ENCODE results near the gene MOB3B.
A peak's percentile ranks its signal among the peaks of the same experiment; 100 is the strongest.
"Not testable (repeated sequence)": the region's sequence is repeated elsewhere in the genome, so short reads cannot be mapped to it uniquely, and the experiment has no call there.

Gene MOB3B

DNA sequence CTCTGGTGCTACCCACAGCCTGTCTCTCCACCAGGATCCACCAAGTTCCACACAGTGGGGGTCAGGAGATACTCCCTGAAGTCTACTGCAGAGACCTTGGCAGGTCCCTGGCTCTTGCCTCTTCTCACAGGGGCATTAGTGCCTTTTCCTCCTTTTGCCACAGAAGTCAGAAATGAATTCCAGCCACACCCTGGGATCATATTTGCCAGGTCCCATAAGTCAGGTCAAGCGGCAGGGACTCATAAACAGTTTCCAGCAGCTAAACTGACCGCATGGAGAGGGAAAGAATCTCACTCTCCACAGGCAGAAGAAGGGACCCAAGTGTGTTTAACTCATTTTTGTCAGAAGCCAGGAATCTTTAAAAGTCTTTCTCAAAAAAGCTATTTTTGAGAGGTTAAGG lies 18.8 kb downstream of the MOB3B start:
- TF ChIP-seq, protein P1, sequence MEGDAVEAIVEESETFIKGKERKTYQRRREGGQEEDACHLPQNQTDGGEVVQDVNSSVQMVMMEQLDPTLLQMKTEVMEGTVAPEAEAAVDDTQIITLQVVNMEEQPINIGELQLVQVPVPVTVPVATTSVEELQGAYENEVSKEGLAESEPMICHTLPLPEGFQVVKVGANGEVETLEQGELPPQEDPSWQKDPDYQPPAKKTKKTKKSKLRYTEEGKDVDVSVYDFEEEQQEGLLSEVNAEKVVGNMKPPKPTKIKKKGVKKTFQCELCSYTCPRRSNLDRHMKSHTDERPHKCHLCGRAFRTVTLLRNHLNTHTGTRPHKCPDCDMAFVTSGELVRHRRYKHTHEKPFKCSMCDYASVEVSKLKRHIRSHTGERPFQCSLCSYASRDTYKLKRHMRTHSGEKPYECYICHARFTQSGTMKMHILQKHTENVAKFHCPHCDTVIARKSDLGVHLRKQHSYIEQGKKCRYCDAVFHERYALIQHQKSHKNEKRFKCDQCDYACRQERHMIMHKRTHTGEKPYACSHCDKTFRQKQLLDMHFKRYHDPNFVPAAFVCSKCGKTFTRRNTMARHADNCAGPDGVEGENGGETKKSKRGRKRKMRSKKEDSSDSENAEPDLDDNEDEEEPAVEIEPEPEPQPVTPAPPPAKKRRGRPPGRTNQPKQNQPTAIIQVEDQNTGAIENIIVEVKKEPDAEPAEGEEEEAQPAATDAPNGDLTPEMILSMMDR (IDR thresholded peaks at IDR 0.05; ENCODE audit: low read depth, low read length): no peak
- no peak overlapping the region for H3K4me3 ChIP-seq (replicated peaks in 1 of 2; ENCODE audit: low read depth in 2 of 2, low read length in 2 of 2)
- no peak for DNase-seq (ENCODE audit: low read depth in 2 of 2)

DNA sequence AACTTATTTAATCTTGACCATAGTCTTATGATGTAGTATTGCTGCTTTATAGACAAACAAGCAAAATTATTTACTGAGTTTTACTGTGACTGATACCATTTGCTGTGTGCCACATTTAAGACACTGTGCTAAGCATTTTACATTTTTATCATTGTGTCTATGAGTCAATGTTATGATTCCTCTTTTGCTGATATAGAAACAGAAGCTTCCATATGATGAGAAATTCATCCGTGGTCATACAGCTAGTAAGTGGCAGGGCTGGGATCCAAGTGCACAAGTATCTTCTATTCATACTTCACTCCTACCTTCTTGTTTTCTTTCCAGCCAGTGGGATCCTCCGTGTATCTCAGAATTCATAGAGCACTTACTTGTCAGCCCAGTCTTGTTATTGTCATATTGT lies 22.6 kb downstream of the MOB3B start:
- TF ChIP-seq, protein P1 (IDR thresholded peaks at IDR 0.05; ENCODE audit: low read depth, low read length): no peak
- DNase-seq (ENCODE audit: low read depth in 2 of 2): no peak
- H3K4me3 ChIP-seq (replicated peaks in 1 of 2; ENCODE audit: low read depth in 2 of 2, low read length in 2 of 2): no peak overlapping the region

DNA sequence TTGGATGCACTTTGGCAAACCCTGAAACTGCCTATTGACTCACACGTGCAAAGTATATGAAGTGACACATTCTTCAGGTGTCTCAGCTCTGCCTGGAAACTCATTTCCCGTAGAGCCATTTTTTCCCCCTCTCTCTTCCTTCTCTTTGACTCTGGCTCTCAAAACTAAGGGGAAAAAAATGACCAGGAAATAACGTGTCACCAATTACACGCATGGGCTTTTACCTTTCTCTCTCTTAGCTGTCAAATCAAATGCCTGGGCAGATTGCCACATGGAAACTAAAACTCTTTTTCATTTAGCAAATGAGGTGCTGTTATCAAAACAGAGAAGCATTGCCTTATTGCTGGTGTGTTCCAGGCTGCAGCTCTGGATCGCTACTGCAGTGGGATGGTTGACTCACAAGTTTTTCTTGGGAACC lies 23.9 kb downstream of the MOB3B start:
- TF ChIP-seq, protein P1 (IDR thresholded peaks at IDR 0.05; ENCODE audit: low read depth, low read length): no peak

DNA sequence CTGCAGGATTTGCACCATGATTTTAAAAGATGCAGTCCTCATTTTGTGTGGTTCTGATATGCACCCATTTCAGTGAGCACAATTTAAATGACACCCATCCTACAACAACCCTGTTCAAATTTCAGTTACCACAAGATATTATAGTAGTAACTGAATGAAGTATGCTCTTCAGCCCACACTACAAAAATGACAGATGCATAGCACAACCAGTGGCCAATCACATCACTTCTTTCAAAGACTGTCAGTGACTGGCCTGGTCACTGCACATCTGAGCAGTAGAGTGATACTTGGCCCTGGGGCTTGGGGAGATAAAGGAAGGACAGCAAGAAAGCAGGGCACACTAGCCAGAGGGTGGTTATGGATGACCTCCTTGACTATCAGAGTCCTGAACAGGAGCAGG lies 25.4 kb downstream of the MOB3B start:
- no peak overlapping the region for H3K4me3 ChIP-seq (replicated peaks in 1 of 2; ENCODE audit: low read depth in 2 of 2, low read length in 2 of 2)
- TF ChIP-seq, protein P1 (IDR thresholded peaks at IDR 0.05; ENCODE audit: low read depth, low read length): no peak
- DNase-seq (ENCODE audit: low read depth in 2 of 2): no peak

More for the DNA sequence above, 23.9 kb downstream of the MOB3B start:
- no peak for DNase-seq (ENCODE audit: low read depth in 2 of 2)
- H3K4me3 ChIP-seq (replicated peaks in 1 of 2; ENCODE audit: low read depth in 2 of 2, low read length in 2 of 2): no peak overlapping the region

DNA sequence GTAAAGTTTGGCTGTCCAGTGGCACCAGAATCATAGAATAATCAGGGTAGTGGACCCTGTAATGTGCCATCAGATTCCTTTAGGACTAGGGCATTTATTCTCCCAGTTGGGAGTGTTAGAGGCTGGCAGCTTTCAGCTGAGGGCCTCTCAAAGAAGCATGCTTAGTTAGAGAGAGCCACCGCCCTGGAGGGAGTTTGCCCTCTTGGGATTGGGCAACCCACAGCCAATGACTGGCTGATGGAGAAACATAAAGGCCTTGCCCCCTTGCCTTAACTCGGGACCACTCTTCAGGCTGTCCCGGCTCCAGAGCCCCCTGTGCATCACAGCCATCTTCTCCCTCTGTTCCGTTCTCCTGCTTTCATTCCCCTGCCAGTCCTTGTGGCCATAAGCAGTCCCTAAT lies 26.0 kb downstream of the MOB3B start:
- DNase-seq (ENCODE audit: low read depth in 2 of 2): no peak
- H3K4me3 ChIP-seq (replicated peaks in 1 of 2; ENCODE audit: low read depth in 2 of 2, low read length in 2 of 2): no peak overlapping the region
- TF ChIP-seq, protein P1 (IDR thresholded peaks at IDR 0.05; ENCODE audit: low read depth, low read length): no peak

DNA sequence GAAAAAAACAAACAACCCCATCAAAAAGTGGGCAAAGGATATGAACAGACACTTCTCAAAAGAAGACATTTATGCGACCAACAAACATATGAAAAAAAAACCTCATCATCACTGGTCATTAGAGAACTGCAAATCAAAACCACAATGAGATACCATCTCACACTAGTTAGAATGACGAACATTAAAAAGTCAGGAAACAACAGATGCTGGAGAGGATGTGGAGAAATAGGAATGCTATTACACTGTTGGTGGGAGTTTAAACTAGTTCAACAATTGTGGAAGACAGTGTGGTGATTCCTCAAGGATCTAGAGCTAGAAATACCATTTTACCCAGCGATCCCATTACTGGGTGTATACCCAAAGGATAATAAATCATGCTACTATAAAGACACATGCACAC lies 28.7 kb downstream of the MOB3B start:
- not testable (repeated sequence) for DNase-seq (ENCODE audit: low read depth in 2 of 2); H3K4me3 ChIP-seq (replicated peaks in 1 of 2; ENCODE audit: low read depth in 2 of 2, low read length in 2 of 2)

DNA sequence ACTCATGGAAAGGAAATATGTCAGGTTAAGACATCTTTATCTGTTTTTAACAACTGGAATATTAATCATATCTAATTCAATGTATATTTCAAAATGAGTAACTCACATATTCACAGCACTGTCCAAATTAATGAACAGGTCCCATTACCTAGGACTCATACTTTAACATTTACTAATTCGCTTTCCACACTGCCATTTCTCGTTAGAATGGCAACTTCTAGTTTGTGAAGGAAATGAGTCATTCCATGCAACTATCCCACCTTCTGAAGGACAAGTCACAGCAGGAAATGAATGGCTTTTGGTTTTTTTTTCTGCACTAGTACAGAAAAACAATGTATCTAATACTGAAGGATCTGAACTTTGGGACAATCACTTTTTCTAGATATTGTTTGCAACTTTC lies 30.2 kb downstream of the MOB3B start:
- no peak overlapping the region for H3K4me3 ChIP-seq (replicated peaks in 1 of 2; ENCODE audit: low read depth in 2 of 2, low read length in 2 of 2)
- peak; percentile 19 to 72 for DNase-seq (ENCODE audit: low read depth in 2 of 2)
- TF ChIP-seq, protein P1 (IDR thresholded peaks at IDR 0.05; ENCODE audit: low read depth, low read length): no peak

Measured in cardiac fibroblast (primary cell).